Endodermal cell (in vitro differentiated cells): ENCODE data around the gene TAPBPL. TPM values are rescaled to one million over a fixed set of nuclear protein-coding genes. Genes with fewer than 3 reads are reported as not detected.

Experiments used
- DNase-seq: peaks from one replicate; pipeline ENCODE4 v3.0.0-alpha.2; 2017
- H3K27ac ChIP-seq: 2 replicates; pipeline ENCODE4 v1.5.1; 2013; ENCODE audit warnings: mild to moderate bottlenecking, low read depth, low read length, moderate library complexity
- H3K27me3 ChIP-seq: 2 replicates; pipeline ENCODE4 v1.6.1; 2013; ENCODE audit warnings: mild to moderate bottlenecking, low read length, moderate library complexity; ENCODE audit not compliant: insufficient read depth, control insufficient read depth, poor library complexity, severe bottlenecking
- H3K36me3 ChIP-seq: 2 replicates; pipeline ENCODE4 v1.7.0; 2013; ENCODE audit warnings: mild to moderate bottlenecking, low read length, moderate library complexity; ENCODE audit not compliant: control insufficient read depth, insufficient read depth
- H3K4me1 ChIP-seq: one replicate; pipeline ENCODE4 v1.7.0; 2013; ENCODE audit warnings: low read length; ENCODE audit not compliant: control insufficient read depth, insufficient read depth
- H3K4me3 ChIP-seq: 2 replicates; pipeline ENCODE4 v1.5.1; 2013; ENCODE audit warnings: mild to moderate bottlenecking, low read length, moderate library complexity
- H3K9ac ChIP-seq: 2 replicates; pipeline ENCODE4 v1.6.1; 2013; ENCODE audit warnings: mild to moderate bottlenecking, low read length, moderate library complexity; ENCODE audit not compliant: poor library complexity, severe bottlenecking; ENCODE audit errors: extremely low read depth
- H3K9me3 ChIP-seq: 2 replicates; pipeline ENCODE4 v1.6.1; 2013; ENCODE audit warnings: mild to moderate bottlenecking, low read length, moderate library complexity; ENCODE audit not compliant: control insufficient read depth
- H3K27ac Mint-ChIP-seq: 2 replicates; pipeline ENCODE4 v1.8.0; 2020; ENCODE audit warnings: mixed read lengths
- H3K27me3 Mint-ChIP-seq: 2 replicates; pipeline ENCODE4 v1.8.0; 2021; ENCODE audit warnings: mild to moderate bottlenecking, mixed read lengths; ENCODE audit not compliant: insufficient read depth
- H3K36me3 Mint-ChIP-seq: 2 replicates; pipeline ENCODE4 v1.8.0; 2020; ENCODE audit warnings: low read depth, mixed read lengths
- H3K4me1 Mint-ChIP-seq: 2 replicates; pipeline ENCODE4 v1.8.0; 2020; ENCODE audit warnings: mixed read lengths
- H3K4me3 Mint-ChIP-seq: 2 replicates; pipeline ENCODE4 v1.8.0; 2020; ENCODE audit warnings: mild to moderate bottlenecking, moderate library complexity, mixed read lengths
- H3K9me3 Mint-ChIP-seq: 2 replicates; pipeline ENCODE4 v1.8.0; 2020; ENCODE audit warnings: mild to moderate bottlenecking, mixed read lengths
- WGBS, 2 experiments: methylation state at CpG; one replicate each; pipeline versions ENCODE4 v1.1.5 to v1.1.7; 2013; ENCODE audit warnings: missing lambda C conversion rate in 2 of 2, mixed read lengths in 1 of 2; ENCODE audit not compliant: insufficient coverage in 1 of 2, insufficient read length in 1 of 2; 5-methylcytosine and 5-hydroxymethylcytosine counted together
- total RNA-seq, 2 donors: library from RNA; stranded (reverse); fragmentation: NEBNext Ultra II Directional in 1 of 2; extraction: Animal tissue kit (Norgen Biotek cat#: 25700) in 1 of 2; gene quantifications; 2 replicates in 1 of 2; 3 replicates in 1 of 2; pipeline ENCODE4 v1.2.1, GENCODE V29; 2021
- TF ChIP-seq, protein P1 (sequence below): fragments of 200-600 bp; sonication (generic); conservative IDR thresholded peaks from 2 replicates; pipeline ENCODE4 v1.5.0; 2021; ENCODE audit warnings: antibody characterized with exemption, mild to moderate bottlenecking

Gene TAPBPL
- total RNA-seq, 2 donors from 2014 or later, result 0.55 to 1.4 TPM

DNA sequence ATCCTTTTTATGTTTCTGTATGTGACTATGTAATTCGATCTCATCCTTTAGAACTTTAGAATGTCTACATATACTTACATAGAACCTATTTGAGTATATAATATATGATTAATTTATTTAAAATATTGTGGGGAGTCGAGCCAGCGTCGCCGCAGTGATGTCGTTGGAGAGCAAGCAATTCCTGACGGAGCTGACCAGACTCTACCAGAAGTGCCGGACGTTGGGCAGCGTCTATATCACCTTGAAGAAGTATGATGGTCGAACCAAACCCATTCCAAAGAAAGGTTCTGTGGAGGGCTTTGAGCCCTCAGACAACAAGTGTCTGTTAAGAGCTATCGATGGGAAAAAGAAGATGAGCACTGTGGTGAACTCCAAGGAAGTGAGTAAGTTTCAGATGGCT, 13.5 kb upstream of the TAPBPL start:
- Mint-ChIP-seq H3K36me3 (no peaks in the 10 kb centered on the region), H3K27ac (no peak overlapping the region), H3K9me3 (no peaks in the 10 kb centered on the region), H3K4me3 (no peak overlapping the region), H3K4me1 (peaks cover 21% of the 10 kb centered on the region), H3K27me3 (no peaks in the 10 kb centered on the region)
- Histone ChIP-seq H3K9me3 (no peaks in the 10 kb centered on the region), H3K36me3 (no peaks in the 10 kb centered on the region), H3K9ac (no peak overlapping the region), H3K4me1 (no peaks in the 10 kb centered on the region), H3K27me3 (no peaks in the 10 kb centered on the region), H3K4me3 (no peak overlapping the region), H3K27ac (no peak overlapping the region)
- TF ChIP-seq, protein P1, sequence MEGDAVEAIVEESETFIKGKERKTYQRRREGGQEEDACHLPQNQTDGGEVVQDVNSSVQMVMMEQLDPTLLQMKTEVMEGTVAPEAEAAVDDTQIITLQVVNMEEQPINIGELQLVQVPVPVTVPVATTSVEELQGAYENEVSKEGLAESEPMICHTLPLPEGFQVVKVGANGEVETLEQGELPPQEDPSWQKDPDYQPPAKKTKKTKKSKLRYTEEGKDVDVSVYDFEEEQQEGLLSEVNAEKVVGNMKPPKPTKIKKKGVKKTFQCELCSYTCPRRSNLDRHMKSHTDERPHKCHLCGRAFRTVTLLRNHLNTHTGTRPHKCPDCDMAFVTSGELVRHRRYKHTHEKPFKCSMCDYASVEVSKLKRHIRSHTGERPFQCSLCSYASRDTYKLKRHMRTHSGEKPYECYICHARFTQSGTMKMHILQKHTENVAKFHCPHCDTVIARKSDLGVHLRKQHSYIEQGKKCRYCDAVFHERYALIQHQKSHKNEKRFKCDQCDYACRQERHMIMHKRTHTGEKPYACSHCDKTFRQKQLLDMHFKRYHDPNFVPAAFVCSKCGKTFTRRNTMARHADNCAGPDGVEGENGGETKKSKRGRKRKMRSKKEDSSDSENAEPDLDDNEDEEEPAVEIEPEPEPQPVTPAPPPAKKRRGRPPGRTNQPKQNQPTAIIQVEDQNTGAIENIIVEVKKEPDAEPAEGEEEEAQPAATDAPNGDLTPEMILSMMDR, result no peak
- 93 to 99% methylated on average over 11 of the region's 12 CpGs for WGBS, 2 experiments
- peak; percentile 36 for DNase-seq

DNA sequence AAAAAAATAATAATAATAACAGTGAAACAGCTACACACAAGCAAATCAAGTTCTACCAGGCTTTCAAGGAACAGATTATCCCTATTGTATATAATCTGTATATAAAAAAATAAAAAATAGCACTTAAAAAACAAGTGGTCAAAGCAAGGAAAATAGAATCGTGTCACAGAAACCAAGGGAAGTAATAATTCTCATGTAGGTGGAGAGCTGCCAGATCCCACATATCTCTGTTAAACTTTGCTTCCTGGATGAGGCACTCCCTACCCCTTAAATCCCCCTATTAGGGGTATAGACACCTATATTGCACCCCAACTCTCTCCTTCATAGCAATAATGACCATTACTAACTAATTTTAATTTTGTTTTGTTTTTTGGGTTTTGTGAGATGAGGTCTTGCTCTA, 11.5 kb upstream of the TAPBPL start:
- H3K36me3 Mint-ChIP-seq, result no peaks in the 10 kb centered on the region
- no peak for DNase-seq
- peaks cover 18% of the 10 kb centered on the region for H3K4me1 Mint-ChIP-seq
- H3K9me3 Mint-ChIP-seq, result no peaks in the 10 kb centered on the region
- TF ChIP-seq, protein P1, result no peak
- no peaks in the 10 kb centered on the region for H3K27me3 Mint-ChIP-seq
- H3K27ac ChIP-seq, result no peak overlapping the region
- H3K27ac Mint-ChIP-seq, result no peak overlapping the region
- H3K9me3 ChIP-seq, result no peaks in the 10 kb centered on the region
- H3K36me3 ChIP-seq, result no peaks in the 10 kb centered on the region
- no peak overlapping the region for H3K9ac ChIP-seq
- H3K4me3 Mint-ChIP-seq, result no peak overlapping the region
- H3K27me3 ChIP-seq, result no peaks in the 10 kb centered on the region
- 100% methylated on average over 1 of the region's 1 CpG; no CpG with 5 or more reads in 1 of the 2 experiments for WGBS, 2 experiments
- no peak overlapping the region for H3K4me3 ChIP-seq
- no peaks in the 10 kb centered on the region for H3K4me1 ChIP-seq

DNA sequence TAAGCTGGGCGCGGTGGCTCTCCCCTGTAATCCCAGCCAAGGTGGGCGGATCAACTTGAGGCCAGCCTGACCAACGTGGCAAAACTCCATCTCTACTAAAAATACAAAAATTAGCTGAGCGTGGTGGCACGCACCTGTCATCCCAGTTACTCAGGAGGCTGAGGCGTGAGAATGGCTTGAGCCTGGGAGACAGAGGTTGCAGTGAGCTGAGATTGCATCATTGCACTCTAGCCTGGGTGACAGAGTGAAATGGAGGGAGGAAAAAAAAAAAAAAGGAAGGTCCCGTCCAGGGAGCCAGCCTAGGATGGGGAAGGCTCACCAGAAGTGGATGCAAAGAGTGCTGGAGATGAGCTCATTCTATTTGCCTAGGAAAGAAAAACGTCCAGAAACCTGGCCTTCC, 9.0 kb upstream of the TAPBPL start:
- H3K27ac ChIP-seq, result no peak overlapping the region
- TF ChIP-seq, protein P1, result no peak
- no peak overlapping the region for H3K27ac Mint-ChIP-seq

More for the DNA sequence above, 9.0 kb upstream of the TAPBPL start:
- Histone ChIP-seq H3K4me1 (no peaks in the 10 kb centered on the region), H3K9me3 (no peaks in the 10 kb centered on the region), H3K27me3 (no peaks in the 10 kb centered on the region), H3K4me3 (no peak overlapping the region), H3K36me3 (no peaks in the 10 kb centered on the region), H3K9ac (no peak overlapping the region)
- H3K36me3 Mint-ChIP-seq, result no peaks in the 10 kb centered on the region
- no peaks in the 10 kb centered on the region for H3K9me3 Mint-ChIP-seq
- WGBS, 2 experiments, result 87 to 88% methylated on average over 8 to 9 of the region's 9 CpGs
- no peak for DNase-seq
- H3K4me3 Mint-ChIP-seq, result no peak overlapping the region
- H3K4me1 Mint-ChIP-seq, result peaks cover 20% of the 10 kb centered on the region
- no peaks in the 10 kb centered on the region for H3K27me3 Mint-ChIP-seq
